HepG2 (cell line): ENCODE measurements around the gene CMIP. TPM values are rescaled to one million over a fixed set of nuclear protein-coding genes. Genes with fewer than 3 reads are reported as not detected.

ENCODE experiments used
- HBP1 ChIP-seq: IDR thresholded peaks from 2 replicates; pipeline ENCODE4 v1.6.1; 2016; ENCODE audit warnings: low read depth, control low read depth
- NFYC ChIP-seq: IDR thresholded peaks from 2 replicates; pipeline ENCODE4 v1.6.1; 2016; ENCODE audit warnings: missing genetic modification reagents, missing compliant biosample characterization
- U2AF1 ChIP-seq: fragments of 200-400 bp; formaldehyde crosslinking; optimal IDR thresholded peaks from 2 replicates; pipeline ENCODE3; 2017; ENCODE audit warnings: mild to moderate bottlenecking, low read depth, low read length
- ZMAT5 ChIP-seq: sonication (generic); formaldehyde crosslinking; IDR thresholded peaks from 2 replicates; pipeline ENCODE4 v1.5.0; 2020; ENCODE audit warnings: mild to moderate bottlenecking, low read depth, missing genetic modification reagents, borderline replicate concordance
- ZNF460 ChIP-seq: sonication (generic); formaldehyde crosslinking; IDR thresholded peaks from 2 replicates; pipeline ENCODE4 v1.5.1; 2020; ENCODE audit warnings: missing genetic modification reagents, mild to moderate bottlenecking, borderline replicate concordance
- ZNF883 ChIP-seq: sonication (generic); formaldehyde crosslinking; IDR thresholded peaks from 2 replicates; pipeline ENCODE4 v1.5.1; 2020; ENCODE audit warnings: mild to moderate bottlenecking, missing genetic modification reagents; ENCODE audit errors: not compliant biosample characterization
- polyA plus RNA-seq, 8 experiments: library from polyadenylated mRNA; depleted of rRNA in 3 of 8; stranded (reverse) in 7 of 8; unstranded in 1 of 8; fragments of >200 nt; fragmentation: Illumina TruSeq in 4 of 8; extraction: Trizol in 4 of 8; gene quantifications; 2 replicates each; pipeline versions ENCODE4 v1.2.1 to v1.2.3, GENCODE V29; 2011 to 2016; ENCODE audit warnings: low read depth in 4 of 8, missing spikeins in 1 of 8, mixed read lengths in 1 of 8; ENCODE audit not compliant: insufficient read depth in 1 of 8
- total RNA-seq, 5 experiments: library from RNA; depleted of rRNA; stranded (reverse); fragments of >200 nt; fragmentation: Illumina TruSeq; extraction: Trizol; gene quantifications; 2 replicates each; pipeline ENCODE4 v1.2.3, GENCODE V29; 2016; ENCODE audit warnings: low read depth in 1 of 5
- TF ChIP-seq, protein P1 (sequence below): sonication (generic); formaldehyde crosslinking; IDR thresholded peaks from 2 replicates; pipeline ENCODE4 v1.4.0; 2020; ENCODE audit warnings: mild to moderate bottlenecking, missing genetic modification reagents, borderline replicate concordance
- TF ChIP-seq, protein P2 (sequence below): sonication (generic); formaldehyde crosslinking; IDR thresholded peaks from 2 replicates; pipeline ENCODE4 v1.4.0; 2020; ENCODE audit warnings: low read depth, missing genetic modification reagents

Gene CMIP
- total and polyA plus RNA-seq, 2 of the 13 experiments (the other 11 are each of a cell fraction or from before 2014, with no cell fraction given) = 10.9 to 18.1 TPM

DNA sequence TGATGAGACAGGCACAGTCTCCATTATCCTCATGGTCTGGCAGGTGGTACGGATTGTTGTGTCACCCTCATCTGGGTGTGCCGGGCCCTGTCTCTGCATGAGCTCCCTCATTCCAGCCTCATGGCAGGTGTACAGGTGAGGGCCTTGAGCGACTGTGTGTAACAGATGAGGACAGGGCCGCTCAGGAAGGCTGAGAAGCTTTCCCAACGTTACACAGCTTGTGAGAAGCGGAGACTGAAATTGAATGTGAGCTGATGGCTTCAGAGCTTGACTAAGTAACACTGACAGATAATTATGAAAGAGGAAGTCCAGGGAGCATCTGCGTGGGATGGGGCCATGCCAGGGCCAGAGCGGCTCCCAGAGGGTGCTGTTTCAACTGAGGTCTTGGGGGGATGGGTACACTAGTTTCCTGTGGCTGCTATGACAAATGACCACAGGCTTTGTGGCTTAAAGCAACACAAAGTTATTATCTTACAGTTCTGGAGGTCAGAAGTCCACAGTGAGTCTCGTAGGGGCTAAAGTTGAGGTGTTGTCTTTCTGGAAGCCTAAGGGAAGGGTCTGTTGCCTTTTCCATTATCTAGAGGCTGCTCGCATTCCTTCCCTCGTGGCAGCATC, 36.7 kb downstream of the CMIP start (continued):
- TF ChIP-seq, protein P1, sequence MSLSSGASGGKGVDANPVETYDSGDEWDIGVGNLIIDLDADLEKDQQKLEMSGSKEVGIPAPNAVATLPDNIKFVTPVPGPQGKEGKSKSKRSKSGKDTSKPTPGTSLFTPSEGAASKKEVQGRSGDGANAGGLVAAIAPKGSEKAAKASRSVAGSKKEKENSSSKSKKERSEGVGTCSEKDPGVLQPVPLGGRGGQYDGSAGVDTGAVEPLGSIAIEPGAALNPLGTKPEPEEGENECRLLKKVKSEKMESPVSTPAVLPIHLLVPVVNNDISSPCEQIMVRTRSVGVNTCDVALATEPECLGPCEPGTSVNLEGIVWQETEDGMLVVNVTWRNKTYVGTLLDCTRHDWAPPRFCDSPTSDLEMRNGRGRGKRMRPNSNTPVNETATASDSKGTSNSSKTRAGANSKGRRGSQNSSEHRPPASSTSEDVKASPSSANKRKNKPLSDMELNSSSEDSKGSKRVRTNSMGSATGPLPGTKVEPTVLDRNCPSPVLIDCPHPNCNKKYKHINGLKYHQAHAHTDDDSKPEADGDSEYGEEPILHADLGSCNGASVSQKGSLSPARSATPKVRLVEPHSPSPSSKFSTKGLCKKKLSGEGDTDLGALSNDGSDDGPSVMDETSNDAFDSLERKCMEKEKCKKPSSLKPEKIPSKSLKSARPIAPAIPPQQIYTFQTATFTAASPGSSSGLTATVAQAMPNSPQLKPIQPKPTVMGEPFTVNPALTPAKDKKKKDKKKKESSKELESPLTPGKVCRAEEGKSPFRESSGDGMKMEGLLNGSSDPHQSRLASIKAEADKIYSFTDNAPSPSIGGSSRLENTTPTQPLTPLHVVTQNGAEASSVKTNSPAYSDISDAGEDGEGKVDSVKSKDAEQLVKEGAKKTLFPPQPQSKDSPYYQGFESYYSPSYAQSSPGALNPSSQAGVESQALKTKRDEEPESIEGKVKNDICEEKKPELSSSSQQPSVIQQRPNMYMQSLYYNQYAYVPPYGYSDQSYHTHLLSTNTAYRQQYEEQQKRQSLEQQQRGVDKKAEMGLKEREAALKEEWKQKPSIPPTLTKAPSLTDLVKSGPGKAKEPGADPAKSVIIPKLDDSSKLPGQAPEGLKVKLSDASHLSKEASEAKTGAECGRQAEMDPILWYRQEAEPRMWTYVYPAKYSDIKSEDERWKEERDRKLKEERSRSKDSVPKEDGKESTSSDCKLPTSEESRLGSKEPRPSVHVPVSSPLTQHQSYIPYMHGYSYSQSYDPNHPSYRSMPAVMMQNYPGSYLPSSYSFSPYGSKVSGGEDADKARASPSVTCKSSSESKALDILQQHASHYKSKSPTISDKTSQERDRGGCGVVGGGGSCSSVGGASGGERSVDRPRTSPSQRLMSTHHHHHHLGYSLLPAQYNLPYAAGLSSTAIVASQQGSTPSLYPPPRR (CRISPR knock-in tag) = peak; percentile 80; the same call in 1 of the 2 replicates
- TF ChIP-seq NFYC (CRISPR knock-in tag) (no peak), ZMAT5 (CRISPR knock-in tag) (no peak), U2AF1 (no peak), ZNF883 (CRISPR knock-in tag) (no peak), ZNF460 (no peak), HBP1 (no peak)
- TF ChIP-seq, protein P2, sequence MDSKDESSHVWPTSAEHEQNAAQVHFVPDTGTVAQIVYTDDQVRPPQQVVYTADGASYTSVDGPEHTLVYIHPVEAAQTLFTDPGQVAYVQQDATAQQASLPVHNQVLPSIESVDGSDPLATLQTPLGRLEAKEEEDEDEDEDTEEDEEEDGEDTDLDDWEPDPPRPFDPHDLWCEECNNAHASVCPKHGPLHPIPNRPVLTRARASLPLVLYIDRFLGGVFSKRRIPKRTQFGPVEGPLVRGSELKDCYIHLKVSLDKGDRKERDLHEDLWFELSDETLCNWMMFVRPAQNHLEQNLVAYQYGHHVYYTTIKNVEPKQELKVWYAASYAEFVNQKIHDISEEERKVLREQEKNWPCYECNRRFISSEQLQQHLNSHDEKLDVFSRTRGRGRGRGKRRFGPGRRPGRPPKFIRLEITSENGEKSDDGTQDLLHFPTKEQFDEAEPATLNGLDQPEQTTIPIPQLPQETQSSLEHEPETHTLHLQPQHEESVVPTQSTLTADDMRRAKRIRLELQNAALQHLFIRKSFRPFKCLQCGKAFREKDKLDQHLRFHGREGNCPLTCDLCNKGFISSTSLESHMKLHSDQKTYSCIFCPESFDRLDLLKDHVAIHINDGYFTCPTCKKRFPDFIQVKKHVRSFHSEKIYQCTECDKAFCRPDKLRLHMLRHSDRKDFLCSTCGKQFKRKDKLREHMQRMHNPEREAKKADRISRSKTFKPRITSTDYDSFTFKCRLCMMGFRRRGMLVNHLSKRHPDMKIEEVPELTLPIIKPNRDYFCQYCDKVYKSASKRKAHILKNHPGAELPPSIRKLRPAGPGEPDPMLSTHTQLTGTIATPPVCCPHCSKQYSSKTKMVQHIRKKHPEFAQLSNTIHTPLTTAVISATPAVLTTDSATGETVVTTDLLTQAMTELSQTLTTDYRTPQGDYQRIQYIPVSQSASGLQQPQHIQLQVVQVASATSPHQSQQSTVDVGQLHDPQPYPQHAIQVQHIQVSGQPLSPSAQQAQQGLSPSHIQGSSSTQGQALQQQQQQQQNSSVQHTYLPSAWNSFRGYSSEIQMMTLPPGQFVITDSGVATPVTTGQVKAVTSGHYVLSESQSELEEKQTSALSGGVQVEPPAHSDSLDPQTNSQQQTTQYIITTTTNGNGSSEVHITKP (CRISPR knock-in tag) = no peak
